ENCODE results near the gene PFKFB3. TPM values are rescaled to one million over a fixed set of nuclear protein-coding genes. Genes with fewer than 3 reads are reported as not detected.

PFKFB3 gene
- total RNA-seq, 1 donor from 2014 or later = 54.9 TPM

DNA sequence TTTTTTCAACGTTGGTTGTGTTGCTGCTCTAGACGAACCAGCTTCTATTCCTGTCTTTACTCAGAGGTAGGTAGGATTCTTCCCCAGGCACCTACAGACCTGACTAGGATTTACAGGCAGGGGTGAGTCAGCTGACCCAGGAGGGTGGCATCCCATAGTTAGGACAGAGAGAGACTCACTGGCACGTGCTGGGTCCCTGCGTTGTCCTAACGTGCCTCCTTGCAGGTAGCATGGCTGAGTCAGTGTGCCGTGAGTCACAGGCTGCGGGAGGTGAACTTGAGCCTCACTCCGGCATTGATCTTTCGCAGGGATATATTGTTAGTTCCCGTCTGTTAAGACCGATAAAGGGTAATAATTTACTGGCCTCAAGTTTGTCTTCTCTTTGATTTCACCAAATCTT lies 96.5 kb downstream of the PFKFB3 start:
- H3K4me3 ChIP-seq (ENCODE audit: low read depth, low read length) = no peak overlapping the region
- peak; percentile 93 for DNase-seq (ENCODE audit: low read depth)
- TF ChIP-seq CTCF (conservative IDR thresholded peaks at IDR 0.05; ENCODE audit: low read depth, low read length) = peak; percentile 11

DNA sequence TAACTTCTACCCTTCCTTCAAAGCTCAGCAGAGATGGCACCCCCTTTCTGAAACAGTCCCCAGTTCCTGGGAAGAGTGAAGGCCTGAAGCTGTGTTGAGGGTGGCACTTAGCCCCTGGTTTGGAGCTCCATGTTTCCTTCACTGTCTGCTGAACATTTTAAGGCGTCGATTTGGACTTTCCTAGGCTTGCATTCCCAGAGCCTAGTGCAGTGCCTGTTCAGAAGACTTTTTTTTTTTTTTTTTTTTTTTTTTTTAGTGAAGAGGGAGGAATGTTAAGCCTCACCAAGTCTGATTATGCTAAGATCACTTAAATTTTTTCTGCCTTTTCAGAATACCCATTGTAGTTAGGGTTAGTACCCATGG lies 97.0 kb downstream of the PFKFB3 start:
- DNase-seq (ENCODE audit: low read depth) = no peak
- no peak overlapping the region for H3K4me3 ChIP-seq (ENCODE audit: low read depth, low read length)
- no peak for TF ChIP-seq CTCF (conservative IDR thresholded peaks at IDR 0.05; ENCODE audit: low read depth, low read length)

- H3K4me3 ChIP-seq (ENCODE audit: low read depth, low read length) = no peak overlapping the region
- TF ChIP-seq CTCF (conservative IDR thresholded peaks at IDR 0.05; ENCODE audit: low read depth, low read length) = no peak
- no peak for DNase-seq (ENCODE audit: low read depth)
These were observed 97.5 kb downstream of the PFKFB3 start for GRCh38 chr10:6300106-6300783.

GRCh38 chr10:6300784-6301460 lies 98.2 kb downstream of the PFKFB3 start:
- DNase-seq (ENCODE audit: low read depth) = no peak
- TF ChIP-seq CTCF (conservative IDR thresholded peaks at IDR 0.05; ENCODE audit: low read depth, low read length) = no peak
- H3K4me3 ChIP-seq (ENCODE audit: low read depth, low read length) = no peak overlapping the region

DNA sequence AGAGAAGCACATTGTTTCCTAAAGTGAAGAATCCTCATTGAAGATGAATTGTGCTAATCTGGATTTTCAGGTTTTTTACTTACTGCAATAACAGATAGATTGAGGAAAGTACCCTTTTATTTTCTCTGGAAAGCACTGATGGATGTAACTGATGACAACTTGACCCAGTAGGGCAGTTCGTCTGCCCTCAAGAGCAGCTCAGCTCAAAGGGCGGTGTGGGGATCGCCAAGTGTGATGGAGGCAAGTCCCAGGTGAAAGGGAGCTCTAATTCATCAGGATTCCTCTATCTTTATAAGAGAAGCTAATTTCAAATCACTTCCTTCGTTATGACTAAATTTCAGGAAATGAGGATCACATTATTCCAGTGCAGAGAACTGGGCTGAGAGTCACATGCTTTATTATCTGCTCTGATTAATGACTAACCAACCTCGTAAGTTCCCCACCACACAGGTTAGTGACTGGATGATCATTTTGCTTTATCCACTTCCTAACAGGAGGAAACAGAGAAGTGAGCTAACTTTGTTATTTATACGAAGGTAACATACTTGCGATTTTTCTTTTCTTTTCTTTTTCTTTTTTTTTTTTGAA lies 98.8 kb downstream of the PFKFB3 start:
- DNase-seq (ENCODE audit: low read depth) = peak; percentile 79
- no peak for TF ChIP-seq CTCF (conservative IDR thresholded peaks at IDR 0.05; ENCODE audit: low read depth, low read length)
- H3K4me3 ChIP-seq (ENCODE audit: low read depth, low read length) = no peak overlapping the region

Other genes starting within 250 kb of the PFKFB3 start
- 12.5 and 24.5 TPM in 2 replicates for gene IL15RA, start 225.4 kb upstream of the PFKFB3 start, total RNA-seq
- gene IL2RA, start 140.6 kb upstream of the PFKFB3 start, total RNA-seq = not detected in 2 replicates
- 48.2 and 57.3 TPM in 2 replicates for gene RBM17, start 113.9 kb upstream of the PFKFB3 start, total RNA-seq